Sigmoid colon (tissue), 3 donors: ENCODE results near the gene IGFBP2.

Source experiments
- CTCF ChIP-seq, 4 experiments: fragments of 450-650 bp in 3 of 4; fragments of 200-600 bp in 1 of 4; IDR thresholded peaks; one replicate each; pipeline ENCODE4 v1.5.1; 2016 to 2019; ENCODE audit warnings: antibody characterized with exemption in 4 of 4, mild to moderate bottlenecking in 3 of 4, moderate library complexity in 2 of 4
- POLR2A ChIP-seq, 2 donors: fragments of 450-650 bp; IDR thresholded peaks; one replicate each; pipeline ENCODE4 v1.6.1; 2016; ENCODE audit warnings: antibody characterized with exemption in 2 of 2, mild to moderate bottlenecking in 2 of 2, moderate library complexity in 2 of 2

GRCh38 chr2:216590780-216591179 lies 42.4 kb upstream of the IGFBP2 start:
- TF ChIP-seq POLR2A (IDR thresholded peaks at IDR 0.05) (no peak), CTCF (IDR thresholded peaks at IDR 0.05) (no peak)
